ENCODE measurements around the gene ZNF560.

ZNF560 gene

DNA sequence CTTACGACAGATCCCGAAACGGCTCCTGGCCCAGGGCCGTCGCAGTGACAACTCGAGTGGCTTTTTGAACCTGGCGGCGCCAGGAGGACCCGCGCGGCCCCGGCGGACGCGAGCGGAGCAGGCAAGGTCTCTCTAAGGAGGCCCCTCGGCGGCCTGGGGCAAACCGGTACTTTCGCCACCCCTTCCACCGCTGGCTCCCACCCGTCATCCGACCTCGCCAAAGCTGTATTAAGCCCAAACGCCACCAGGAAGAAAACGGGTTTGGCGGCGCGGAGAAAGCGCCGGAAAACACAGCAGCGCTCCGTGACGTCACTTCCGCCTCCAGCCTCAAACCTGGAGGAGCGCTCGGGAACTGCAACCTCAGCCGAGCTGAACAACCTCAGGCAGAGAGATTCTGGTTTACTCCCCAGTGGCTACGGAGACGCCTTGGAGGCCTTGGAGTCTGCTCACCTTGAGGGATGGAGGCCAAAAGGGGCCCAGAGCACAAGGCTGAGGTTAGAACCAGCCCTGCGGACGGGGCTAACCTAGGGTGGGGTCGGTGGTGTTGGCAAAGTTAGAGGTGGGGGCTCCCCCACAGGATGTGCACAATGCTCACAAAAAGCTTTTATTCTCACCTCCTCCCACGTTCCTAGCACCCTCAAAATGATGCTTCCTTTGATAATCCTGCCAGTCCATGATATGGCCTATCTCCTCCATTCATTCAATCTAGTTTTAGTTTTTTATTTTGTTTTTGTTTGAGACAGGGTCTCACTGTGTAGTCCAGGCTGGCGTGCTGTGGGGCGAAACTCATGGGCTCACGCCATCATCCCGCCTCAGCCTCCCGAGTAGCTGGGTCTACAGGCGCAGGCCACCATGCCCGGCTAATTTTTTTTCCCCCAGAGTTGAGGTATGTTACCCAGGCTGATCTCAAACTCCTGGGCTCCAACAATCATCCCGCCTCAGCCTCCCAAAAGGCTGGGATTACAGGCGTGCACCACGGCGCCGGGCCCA, 62.8 kb downstream of the ZNF560 start, which contains the start of gene ZNF266:
ZNF266 (minus strand) TSS at position 295 of the 990 bp plus-strand sequence. CDS start 15,484 bp downstream, outside the sequence.
- peak; percentile 86 for DNase-seq (ENCODE audit: low read depth)

DNA sequence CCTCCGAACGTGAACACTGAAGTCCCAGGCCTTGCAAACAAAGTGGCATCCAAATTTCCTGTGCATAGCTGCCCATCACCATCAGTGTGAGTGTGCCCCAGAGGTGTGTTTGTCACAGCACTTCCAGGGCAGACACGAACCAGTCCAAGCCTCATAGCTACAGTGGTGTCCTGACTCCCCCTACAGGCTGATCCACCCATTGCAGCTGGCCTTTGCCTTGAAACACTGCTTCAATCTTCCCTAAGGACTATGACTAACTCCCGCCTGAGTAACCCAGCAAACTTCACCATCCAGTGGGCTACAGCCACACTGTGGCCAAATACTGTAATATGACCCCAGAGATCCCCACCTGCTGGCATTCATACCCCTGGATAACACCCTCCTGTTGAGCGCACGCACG, 66.9 kb downstream of the ZNF560 start:
- no peak for DNase-seq (ENCODE audit: low read depth)

DNA sequence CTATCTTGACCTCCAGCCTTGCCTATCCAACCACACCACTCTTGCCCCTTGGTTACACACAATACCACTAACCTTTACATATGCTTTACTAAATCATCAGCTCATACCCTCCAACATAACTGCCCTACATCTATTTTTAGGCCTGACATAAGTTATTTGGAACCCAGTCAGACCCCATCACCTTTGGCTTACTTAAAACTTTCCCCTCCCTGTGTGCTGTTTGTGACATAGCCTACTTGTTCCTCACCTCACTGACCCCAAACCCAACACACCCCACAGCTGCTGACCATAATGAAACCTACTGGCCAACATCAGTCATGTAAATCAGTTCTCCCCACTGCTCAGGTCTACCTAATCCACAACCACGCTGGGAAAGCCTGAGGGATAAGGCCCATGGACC, 68.0 kb downstream of the ZNF560 start:
- DNase-seq (ENCODE audit: low read depth): no peak

DNA sequence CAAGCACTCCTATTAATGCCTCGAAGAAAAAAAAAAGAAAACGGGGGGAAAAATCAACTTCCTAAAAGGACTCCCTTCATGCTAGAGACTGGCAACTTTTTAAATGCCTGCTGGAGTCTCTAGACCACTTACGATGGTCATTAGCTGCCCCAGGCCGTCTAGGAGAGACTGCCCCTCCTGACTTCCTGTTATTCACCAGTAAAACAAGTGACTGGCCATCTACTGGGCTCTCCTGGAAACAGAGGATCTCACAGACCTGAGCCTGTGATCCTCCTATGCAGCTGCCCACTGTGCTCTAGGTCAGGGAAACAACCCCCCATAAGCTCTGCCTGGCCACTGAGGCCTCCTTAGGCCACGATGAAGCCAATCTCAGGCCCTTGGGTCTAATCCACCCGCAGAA, 70.5 kb downstream of the ZNF560 start:
- no peak for DNase-seq (ENCODE audit: low read depth)
